HL-60 (cell line): ENCODE measurements around the gene C12orf75.

Experiments used
- DNase-seq, 2 experiments: peaks; one replicate each; pipeline ENCODE4 v3.0.0-alpha.2; 2010 to 2020; ENCODE audit warnings: low read depth in 1 of 2, low spot score in 1 of 2
- H3K27ac ChIP-seq: fragments of 250-450 bp; sonication (Bioruptor Pico); replicated peaks from 2 replicates; pipeline ENCODE4 v1.5.1; 2020; ENCODE audit warnings: mild to moderate bottlenecking, moderate library complexity
- H3K27me3 ChIP-seq: fragments of 250-450 bp; sonication (Bioruptor Pico); 2 replicates; pipeline ENCODE4 v1.5.1; 2021; ENCODE audit warnings: mild to moderate bottlenecking, moderate library complexity; ENCODE audit not compliant: insufficient read depth, poor library complexity, severe bottlenecking
- H3K4me3 ChIP-seq: replicated peaks from 2 replicates; pipeline ENCODE4 v1.5.1; 2011; ENCODE audit warnings: mild to moderate bottlenecking, control low read depth, low read length; ENCODE audit not compliant: insufficient read depth
- GABPA ChIP-seq: IDR thresholded peaks from 2 replicates; pipeline ENCODE4 v1.6.1; 2012; ENCODE audit warnings: low read depth
- POLR2AphosphoS5 ChIP-seq: IDR thresholded peaks from 2 replicates; pipeline ENCODE4 v1.6.1; 2012; ENCODE audit warnings: low read depth
- SPI1 ChIP-seq: IDR thresholded peaks from 2 replicates; pipeline ENCODE4 v1.6.1; 2012; ENCODE audit warnings: low read depth, mild to moderate bottlenecking, borderline replicate concordance
- TF ChIP-seq, protein P1 (sequence below): IDR thresholded peaks from one replicate; pipeline ENCODE4 v1.5.1; 2011; ENCODE audit warnings: low read length, control low read depth, inconsistent platforms; ENCODE audit not compliant: insufficient read depth
- TF ChIP-seq, protein P2 (sequence below): IDR thresholded peaks from 2 replicates; pipeline ENCODE4 v1.6.1; 2012; ENCODE audit warnings: low read depth; ENCODE audit not compliant: insufficient replicate concordance

C12orf75 gene

DNA sequence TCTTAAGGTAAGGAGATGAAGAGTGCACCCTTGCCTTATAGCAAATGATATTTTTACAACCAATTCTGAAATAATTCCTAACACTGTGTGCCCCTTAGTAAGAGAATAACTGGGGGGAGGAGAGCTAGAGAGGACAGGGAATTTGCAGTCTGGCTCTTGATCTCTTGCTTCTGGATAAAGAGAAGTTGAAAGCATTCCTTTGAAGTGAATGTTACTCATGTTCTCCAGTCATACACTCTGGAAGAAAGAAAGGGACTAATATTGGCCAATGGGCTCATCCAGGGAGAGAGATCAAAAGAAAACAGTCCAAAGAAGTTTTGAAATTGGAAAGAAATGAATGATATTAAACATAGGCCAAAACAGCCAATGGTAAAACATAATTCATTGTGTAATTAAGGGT, 25.3 kb downstream of the C12orf75 start:
- H3K4me3 ChIP-seq, result no peak overlapping the region
- no peak overlapping the region for H3K27ac ChIP-seq
- no peak for TF ChIP-seq GABPA
- no peak for DNase-seq
- H3K27me3 ChIP-seq, result peaks cover 9% of the 10 kb centered on the region

DNA sequence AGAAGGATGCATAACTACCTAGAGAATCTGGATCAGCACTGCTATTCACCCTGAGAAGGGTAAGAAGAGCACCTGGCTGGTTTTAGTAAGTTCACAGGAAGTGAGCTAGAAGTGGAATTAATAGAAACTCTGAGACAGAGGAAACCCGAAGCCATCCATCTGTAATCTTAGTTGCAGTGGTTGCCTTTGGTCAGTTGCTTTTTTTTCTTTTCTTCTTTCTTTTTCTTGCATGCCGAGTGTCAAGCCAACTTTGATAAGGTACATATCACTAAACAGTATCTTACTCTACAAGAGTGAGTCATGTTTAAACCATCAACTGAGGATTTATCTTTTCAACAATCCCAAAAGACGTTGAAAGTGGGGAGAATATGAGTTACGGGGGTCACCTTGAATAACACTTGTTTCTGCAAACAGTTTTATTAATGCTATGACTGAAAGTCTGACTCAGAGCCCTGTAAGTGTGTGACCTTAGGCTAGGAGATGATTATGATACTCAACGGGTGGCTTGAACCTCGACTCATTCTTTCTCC, 26.7 kb downstream of the C12orf75 start:
- no peak for TF ChIP-seq GABPA
- TF ChIP-seq POLR2AphosphoS5, result no peak
- TF ChIP-seq SPI1, result no peak
- TF ChIP-seq, protein P1, sequence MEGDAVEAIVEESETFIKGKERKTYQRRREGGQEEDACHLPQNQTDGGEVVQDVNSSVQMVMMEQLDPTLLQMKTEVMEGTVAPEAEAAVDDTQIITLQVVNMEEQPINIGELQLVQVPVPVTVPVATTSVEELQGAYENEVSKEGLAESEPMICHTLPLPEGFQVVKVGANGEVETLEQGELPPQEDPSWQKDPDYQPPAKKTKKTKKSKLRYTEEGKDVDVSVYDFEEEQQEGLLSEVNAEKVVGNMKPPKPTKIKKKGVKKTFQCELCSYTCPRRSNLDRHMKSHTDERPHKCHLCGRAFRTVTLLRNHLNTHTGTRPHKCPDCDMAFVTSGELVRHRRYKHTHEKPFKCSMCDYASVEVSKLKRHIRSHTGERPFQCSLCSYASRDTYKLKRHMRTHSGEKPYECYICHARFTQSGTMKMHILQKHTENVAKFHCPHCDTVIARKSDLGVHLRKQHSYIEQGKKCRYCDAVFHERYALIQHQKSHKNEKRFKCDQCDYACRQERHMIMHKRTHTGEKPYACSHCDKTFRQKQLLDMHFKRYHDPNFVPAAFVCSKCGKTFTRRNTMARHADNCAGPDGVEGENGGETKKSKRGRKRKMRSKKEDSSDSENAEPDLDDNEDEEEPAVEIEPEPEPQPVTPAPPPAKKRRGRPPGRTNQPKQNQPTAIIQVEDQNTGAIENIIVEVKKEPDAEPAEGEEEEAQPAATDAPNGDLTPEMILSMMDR, result no peak
- TF ChIP-seq, protein P2, sequence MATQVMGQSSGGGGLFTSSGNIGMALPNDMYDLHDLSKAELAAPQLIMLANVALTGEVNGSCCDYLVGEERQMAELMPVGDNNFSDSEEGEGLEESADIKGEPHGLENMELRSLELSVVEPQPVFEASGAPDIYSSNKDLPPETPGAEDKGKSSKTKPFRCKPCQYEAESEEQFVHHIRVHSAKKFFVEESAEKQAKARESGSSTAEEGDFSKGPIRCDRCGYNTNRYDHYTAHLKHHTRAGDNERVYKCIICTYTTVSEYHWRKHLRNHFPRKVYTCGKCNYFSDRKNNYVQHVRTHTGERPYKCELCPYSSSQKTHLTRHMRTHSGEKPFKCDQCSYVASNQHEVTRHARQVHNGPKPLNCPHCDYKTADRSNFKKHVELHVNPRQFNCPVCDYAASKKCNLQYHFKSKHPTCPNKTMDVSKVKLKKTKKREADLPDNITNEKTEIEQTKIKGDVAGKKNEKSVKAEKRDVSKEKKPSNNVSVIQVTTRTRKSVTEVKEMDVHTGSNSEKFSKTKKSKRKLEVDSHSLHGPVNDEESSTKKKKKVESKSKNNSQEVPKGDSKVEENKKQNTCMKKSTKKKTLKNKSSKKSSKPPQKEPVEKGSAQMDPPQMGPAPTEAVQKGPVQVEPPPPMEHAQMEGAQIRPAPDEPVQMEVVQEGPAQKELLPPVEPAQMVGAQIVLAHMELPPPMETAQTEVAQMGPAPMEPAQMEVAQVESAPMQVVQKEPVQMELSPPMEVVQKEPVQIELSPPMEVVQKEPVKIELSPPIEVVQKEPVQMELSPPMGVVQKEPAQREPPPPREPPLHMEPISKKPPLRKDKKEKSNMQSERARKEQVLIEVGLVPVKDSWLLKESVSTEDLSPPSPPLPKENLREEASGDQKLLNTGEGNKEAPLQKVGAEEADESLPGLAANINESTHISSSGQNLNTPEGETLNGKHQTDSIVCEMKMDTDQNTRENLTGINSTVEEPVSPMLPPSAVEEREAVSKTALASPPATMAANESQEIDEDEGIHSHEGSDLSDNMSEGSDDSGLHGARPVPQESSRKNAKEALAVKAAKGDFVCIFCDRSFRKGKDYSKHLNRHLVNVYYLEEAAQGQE, result no peak
- H3K4me3 ChIP-seq, result no peak overlapping the region
- H3K27ac ChIP-seq, result no peak overlapping the region
- no peaks in the 10 kb centered on the region for H3K27me3 ChIP-seq
- no peak for DNase-seq

DNA sequence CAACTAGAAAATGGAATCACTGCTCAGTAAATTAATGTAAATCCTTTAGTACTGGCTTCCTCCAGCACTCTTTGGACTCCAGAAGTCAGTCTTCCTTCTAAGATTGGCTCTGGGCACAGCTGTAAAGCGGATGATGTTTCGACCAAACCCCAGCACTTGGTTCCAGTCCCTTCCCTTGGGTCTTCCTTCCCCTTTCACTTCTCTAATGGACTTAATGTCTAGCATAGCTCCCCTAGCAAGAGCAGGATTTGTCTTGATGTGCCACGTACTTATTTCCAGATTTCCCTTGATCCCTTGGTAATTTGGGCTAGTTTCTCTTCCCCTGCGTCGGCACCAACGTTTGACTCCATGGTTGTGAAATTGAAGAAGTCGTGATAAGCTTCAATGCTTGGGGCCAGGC, 28.3 kb downstream of the C12orf75 start:
- DNase-seq, result no peak
- Histone ChIP-seq H3K4me3 (no peak overlapping the region), H3K27me3 (no peaks in the 10 kb centered on the region), H3K27ac (no peak overlapping the region)
- TF ChIP-seq SPI1, result no peak
- no peak for TF ChIP-seq POLR2AphosphoS5
- TF ChIP-seq, protein P1, result no peak
- TF ChIP-seq, protein P2, result no peak
- no peak for TF ChIP-seq GABPA

DNA sequence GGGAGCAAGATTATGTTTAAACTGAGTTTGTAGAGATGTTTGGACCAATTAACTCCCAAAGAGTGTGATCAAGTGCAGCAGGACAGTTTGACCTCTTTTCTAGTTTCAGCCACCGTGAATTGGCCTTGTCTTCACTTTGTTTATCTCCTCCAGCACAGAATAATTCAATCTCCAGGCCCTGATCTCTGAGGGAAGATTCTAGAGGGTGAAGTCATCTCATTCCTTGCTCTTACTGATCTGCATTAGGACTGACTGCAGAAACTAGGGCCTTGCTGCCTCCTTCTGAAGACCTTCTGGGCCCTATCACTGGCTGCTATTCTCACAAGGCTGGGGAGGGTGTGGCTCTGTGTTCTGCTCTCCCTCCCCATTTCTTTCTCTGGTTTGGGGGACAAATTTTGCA, 29.4 kb downstream of the C12orf75 start:
- TF ChIP-seq POLR2AphosphoS5 (no peak), SPI1 (no peak), GABPA (no peak)
- TF ChIP-seq, protein P1, result no peak
- TF ChIP-seq, protein P2, result no peak
- H3K27ac ChIP-seq, result no peak overlapping the region
- no peak for DNase-seq
- no peak overlapping the region for H3K4me3 ChIP-seq
- H3K27me3 ChIP-seq, result no peaks in the 10 kb centered on the region
